ENCODE measurements around the gene LMBRD2.

DNA sequence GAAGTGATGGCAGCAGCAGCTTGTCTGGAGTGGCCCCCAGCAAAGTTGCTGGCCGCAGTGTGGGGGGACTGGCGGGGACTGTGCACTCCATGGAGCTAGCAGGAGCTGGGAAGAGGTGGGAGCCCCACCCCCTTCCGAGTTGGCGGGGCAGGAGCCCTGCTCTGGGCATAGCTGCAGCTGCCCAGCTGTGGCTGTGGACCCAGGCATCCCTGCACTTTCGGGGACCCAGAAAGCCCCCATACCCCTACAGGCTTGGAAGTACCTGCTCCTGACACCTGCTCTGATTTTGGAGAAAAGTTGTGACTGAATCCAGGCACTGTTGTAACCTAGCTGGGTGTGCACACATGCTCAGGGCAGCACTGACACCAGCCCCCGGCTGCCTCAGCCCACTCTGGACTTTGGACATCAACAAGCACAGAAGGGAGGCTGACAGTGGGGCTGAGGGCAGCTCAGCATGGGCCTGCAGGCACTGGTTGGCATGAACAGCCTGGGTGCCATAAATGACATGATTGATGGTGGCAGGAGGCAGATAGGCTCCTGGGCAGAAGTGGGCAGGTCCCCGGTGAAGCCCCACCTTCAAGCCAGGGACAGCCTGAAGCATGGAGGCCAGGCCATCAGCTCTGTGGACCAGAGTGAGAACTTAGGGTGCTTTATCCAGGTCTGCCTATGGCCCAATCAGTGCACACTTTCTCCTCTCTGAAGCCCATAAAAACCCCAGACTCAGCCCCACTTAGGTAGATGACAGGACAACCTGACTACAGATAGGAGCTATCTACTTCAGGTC lies 12.6 kb downstream of the LMBRD2 start:
- TF ChIP-seq, protein P1, sequence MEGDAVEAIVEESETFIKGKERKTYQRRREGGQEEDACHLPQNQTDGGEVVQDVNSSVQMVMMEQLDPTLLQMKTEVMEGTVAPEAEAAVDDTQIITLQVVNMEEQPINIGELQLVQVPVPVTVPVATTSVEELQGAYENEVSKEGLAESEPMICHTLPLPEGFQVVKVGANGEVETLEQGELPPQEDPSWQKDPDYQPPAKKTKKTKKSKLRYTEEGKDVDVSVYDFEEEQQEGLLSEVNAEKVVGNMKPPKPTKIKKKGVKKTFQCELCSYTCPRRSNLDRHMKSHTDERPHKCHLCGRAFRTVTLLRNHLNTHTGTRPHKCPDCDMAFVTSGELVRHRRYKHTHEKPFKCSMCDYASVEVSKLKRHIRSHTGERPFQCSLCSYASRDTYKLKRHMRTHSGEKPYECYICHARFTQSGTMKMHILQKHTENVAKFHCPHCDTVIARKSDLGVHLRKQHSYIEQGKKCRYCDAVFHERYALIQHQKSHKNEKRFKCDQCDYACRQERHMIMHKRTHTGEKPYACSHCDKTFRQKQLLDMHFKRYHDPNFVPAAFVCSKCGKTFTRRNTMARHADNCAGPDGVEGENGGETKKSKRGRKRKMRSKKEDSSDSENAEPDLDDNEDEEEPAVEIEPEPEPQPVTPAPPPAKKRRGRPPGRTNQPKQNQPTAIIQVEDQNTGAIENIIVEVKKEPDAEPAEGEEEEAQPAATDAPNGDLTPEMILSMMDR (IDR thresholded peaks at IDR 0.05): no peak
- TF ChIP-seq POLR2A (IDR thresholded peaks at IDR 0.05): no peak
- no peak for TF ChIP-seq POLR2AphosphoS5 (IDR thresholded peaks at IDR 0.05)
- TF ChIP-seq EP300 (IDR thresholded peaks at IDR 0.05): no peak

Data from gastroesophageal sphincter (tissue), 3 donors.